GM12875 (cell line): ENCODE data around the gene GINS2.

Experiments
- H3K4me3 ChIP-seq: one replicate; pipeline ENCODE4 v1.5.1; 2011; ENCODE audit warnings: low read depth, low read length, control low read depth
- CTCF ChIP-seq: IDR thresholded peaks from 2 replicates; pipeline ENCODE4 v1.5.1; 2011; ENCODE audit warnings: low read depth, mild to moderate bottlenecking, control low read depth, inconsistent platforms, low read length, moderate library complexity, borderline replicate concordance; ENCODE audit not compliant: insufficient read depth

GINS2 gene

GRCh38 chr16:85689285-85689949 lies 663 bp upstream of the GINS2 start:
- no peak for TF ChIP-seq CTCF
- H3K4me3 ChIP-seq, result no peak overlapping the region

GRCh38 chr16:85687651-85688471 lies 893 bp downstream of the GINS2 start:
- peak overlapping the region; percentile 84 for H3K4me3 ChIP-seq
- TF ChIP-seq CTCF, result no peak

GRCh38 chr16:85686912-85687591 lies 1.7 kb downstream of the GINS2 start:
- peak overlapping the region; percentile 84 for H3K4me3 ChIP-seq
- no peak for TF ChIP-seq CTCF

GRCh38 chr16:85685251-85685650 lies 3.5 kb downstream of the GINS2 start:
- no peak for TF ChIP-seq CTCF
- no peak overlapping the region for H3K4me3 ChIP-seq

GRCh38 chr16:85683363-85683762 lies 5.4 kb downstream of the GINS2 start:
- no peak overlapping the region for H3K4me3 ChIP-seq
- no peak for TF ChIP-seq CTCF

GRCh38 chr16:85682516-85682915 lies 6.2 kb downstream of the GINS2 start:
- TF ChIP-seq CTCF, result no peak
- no peak overlapping the region for H3K4me3 ChIP-seq
